ENCODE measurements around the gene ZNF415.

The ZNF415 gene

GRCh38 chr19:53057904-53058580 lies 74.7 kb downstream of the ZNF415 start:
- in situ Hi-C loops (cut with MboI; ENCODE audit: low sequenced_read_pairs) = no loop called here

Data from HL-60/S4 treated with retinoic acid at 250 ng/mL for 4 days and 3 days (cell line).